ENCODE measurements around the gene BCKDHB. TPM values are rescaled to one million over a fixed set of nuclear protein-coding genes. Genes with fewer than 3 reads are reported as not detected.

The BCKDHB gene
- total and polyA plus RNA-seq, 2 donors (not counting 3 experiments of a cell fraction or from before 2014, with no cell fraction given): 5.6 to 12.2 TPM

DNA sequence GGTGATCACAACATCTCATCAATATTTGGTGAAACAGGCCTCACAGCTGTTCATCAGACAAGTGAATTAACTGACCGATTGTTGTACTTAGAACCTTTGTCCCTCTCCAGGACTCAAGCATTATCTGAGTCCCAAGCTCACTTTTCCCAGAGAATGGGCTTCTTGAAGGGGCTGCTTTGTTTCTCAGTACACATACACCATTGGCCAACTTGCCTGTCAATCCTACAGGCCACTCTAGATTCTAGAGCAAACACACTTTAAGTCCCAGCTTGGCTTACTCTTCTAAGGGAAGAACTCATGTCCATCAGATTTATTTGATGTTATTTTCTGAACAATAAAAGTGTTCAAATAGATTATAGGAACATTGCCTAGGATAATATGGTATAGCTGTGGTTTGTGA is 249.5 kb downstream of the BCKDHB start:
- Histone ChIP-seq H3K4me1 (ENCODE audit: control insufficient read depth, extremely low read depth, insufficient read depth, low read length) (no peaks in the 10 kb centered on the region), H3K27ac (ENCODE audit: insufficient read depth, low read depth, low read length) (no peak overlapping the region), H3K27me3 (ENCODE audit: control insufficient read depth in 2 of 2, insufficient read depth in 2 of 2, low read length in 2 of 2) (no peaks in the 10 kb centered on the region), H3K9me1 (replicated peaks; ENCODE audit: control insufficient read depth, extremely low read depth, insufficient read depth, low read length) (no peaks in the 10 kb centered on the region), H3K9ac (replicated peaks; ENCODE audit: extremely low read depth, insufficient read depth, low read length) (no peak overlapping the region), H3K4me3 (replicated peaks in 1 of 3; ENCODE audit: insufficient read depth in 1 of 3, low read depth in 1 of 3, low read length in 3 of 3) (no peak overlapping the region), H2AFZ (ENCODE audit: low read depth, low read length) (no peak overlapping the region), H3K4me2 (ENCODE audit: insufficient read depth, low read length) (no peak overlapping the region), H4K20me1 (replicated peaks; ENCODE audit: control insufficient read depth, extremely low read depth, insufficient read depth, low read length) (no peaks in the 10 kb centered on the region), H3K79me2 (ENCODE audit: control insufficient read depth, insufficient read depth, low read length) (no peaks in the 10 kb centered on the region), H3K9me3 (replicated peaks; ENCODE audit: control insufficient read depth, insufficient read depth, low read length) (no peaks in the 10 kb centered on the region), H3K36me3 (ENCODE audit: control insufficient read depth in 2 of 2, extremely low read depth in 1 of 2, insufficient read depth in 2 of 2, low read length in 2 of 2) (no peaks in the 10 kb centered on the region)
- FAIRE-seq: no peak
- intact Hi-C loops (cut with micrococcal nuclease): no loop called here
- ChIA-PET CTCF (no interaction called here), POLR2A (no interaction called here)
- no TSS peak for BruUV-seq (replicated peaks)
- TF ChIP-seq JUN (IDR thresholded peaks at IDR 0.05; ENCODE audit: borderline replicate concordance, insufficient read depth, insufficient read length, low read depth): no peak
- TF ChIP-seq MYC (IDR thresholded peaks at IDR 0.05; ENCODE audit: low read depth, low read length): no peak
- dilution Hi-C loops (cut with MboI; ENCODE audit: extremely low pct_ligation_motif_present, low sequenced_read_pairs): no loop called here
- DNase-seq (ENCODE audit: low read depth, low spot score): no peak

DNA sequence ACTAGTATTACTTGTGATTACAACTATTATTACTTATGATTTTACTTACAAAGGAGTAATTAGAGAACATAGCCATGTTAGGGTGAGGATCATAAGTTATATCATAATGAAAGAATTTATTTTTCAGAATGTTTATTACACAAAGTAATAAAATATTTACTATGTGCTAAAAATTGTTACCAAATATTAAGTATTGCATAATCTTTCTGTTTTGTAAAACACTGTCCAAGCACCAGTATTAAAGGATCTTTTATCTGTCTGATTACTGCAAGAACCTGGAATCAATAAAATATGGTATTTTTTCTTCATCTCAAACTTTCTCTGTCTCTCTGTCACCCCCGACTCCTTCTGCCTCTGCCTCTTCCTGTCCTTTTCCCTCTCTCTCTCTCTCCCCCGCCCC is 250.1 kb downstream of the BCKDHB start:
- dilution Hi-C loops (cut with MboI; ENCODE audit: extremely low pct_ligation_motif_present, low sequenced_read_pairs): no loop called here
- CTCF ChIA-PET: interaction anchor here (1.1 kb wide), 1 partner anchor 98 kb away, joined by 3 read pairs; no protein-coding TSS in a partner anchor
- TF ChIP-seq GATA2 (IDR thresholded peaks at IDR 0.05; ENCODE audit: insufficient read depth, insufficient read length, low read depth, low read length): no peak
- no peak for TF ChIP-seq FOS (IDR thresholded peaks at IDR 0.05; ENCODE audit: borderline replicate concordance, insufficient read depth, low read length)
- no peak for TF ChIP-seq EZH2 (IDR thresholded peaks at IDR 0.05; ENCODE audit: borderline replicate concordance, low read depth, low read length, severe bottlenecking)
- no peak for TF ChIP-seq MYC (IDR thresholded peaks at IDR 0.05; ENCODE audit: low read depth, low read length)
- TF ChIP-seq POLR2AphosphoS5 (IDR thresholded peaks at IDR 0.05; ENCODE audit: insufficient read depth, low read depth, low read length): no peak
- no peak for TF ChIP-seq POLR2A (IDR thresholded peaks at IDR 0.05; ENCODE audit: low read depth, low read length)
- TF ChIP-seq, protein P1, sequence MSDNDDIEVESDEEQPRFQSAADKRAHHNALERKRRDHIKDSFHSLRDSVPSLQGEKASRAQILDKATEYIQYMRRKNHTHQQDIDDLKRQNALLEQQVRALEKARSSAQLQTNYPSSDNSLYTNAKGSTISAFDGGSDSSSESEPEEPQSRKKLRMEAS (IDR thresholded peaks at IDR 0.05; ENCODE audit: insufficient read depth, insufficient read length): no peak
- no peak for TF ChIP-seq JUN (IDR thresholded peaks at IDR 0.05; ENCODE audit: borderline replicate concordance, insufficient read depth, insufficient read length, low read depth)
- TF ChIP-seq, protein P2, sequence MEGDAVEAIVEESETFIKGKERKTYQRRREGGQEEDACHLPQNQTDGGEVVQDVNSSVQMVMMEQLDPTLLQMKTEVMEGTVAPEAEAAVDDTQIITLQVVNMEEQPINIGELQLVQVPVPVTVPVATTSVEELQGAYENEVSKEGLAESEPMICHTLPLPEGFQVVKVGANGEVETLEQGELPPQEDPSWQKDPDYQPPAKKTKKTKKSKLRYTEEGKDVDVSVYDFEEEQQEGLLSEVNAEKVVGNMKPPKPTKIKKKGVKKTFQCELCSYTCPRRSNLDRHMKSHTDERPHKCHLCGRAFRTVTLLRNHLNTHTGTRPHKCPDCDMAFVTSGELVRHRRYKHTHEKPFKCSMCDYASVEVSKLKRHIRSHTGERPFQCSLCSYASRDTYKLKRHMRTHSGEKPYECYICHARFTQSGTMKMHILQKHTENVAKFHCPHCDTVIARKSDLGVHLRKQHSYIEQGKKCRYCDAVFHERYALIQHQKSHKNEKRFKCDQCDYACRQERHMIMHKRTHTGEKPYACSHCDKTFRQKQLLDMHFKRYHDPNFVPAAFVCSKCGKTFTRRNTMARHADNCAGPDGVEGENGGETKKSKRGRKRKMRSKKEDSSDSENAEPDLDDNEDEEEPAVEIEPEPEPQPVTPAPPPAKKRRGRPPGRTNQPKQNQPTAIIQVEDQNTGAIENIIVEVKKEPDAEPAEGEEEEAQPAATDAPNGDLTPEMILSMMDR (IDR thresholded peaks at IDR 0.05; ENCODE audit: extremely low read depth in 1 of 2, insufficient read depth in 1 of 2, low read depth in 1 of 2, low read length in 2 of 2): no peak

More for the DNA sequence above, 250.1 kb downstream of the BCKDHB start:
- no peak overlapping the region for H3K9ac ChIP-seq (replicated peaks; ENCODE audit: extremely low read depth, insufficient read depth, low read length)
- H3K9me1 ChIP-seq (replicated peaks; ENCODE audit: control insufficient read depth, extremely low read depth, insufficient read depth, low read length): no peaks in the 10 kb centered on the region
- intact Hi-C loops (cut with micrococcal nuclease): no loop called here
- no peak overlapping the region for H3K4me2 ChIP-seq (ENCODE audit: insufficient read depth, low read length)
- POLR2A ChIA-PET: no interaction called here
- no peaks in the 10 kb centered on the region for H3K4me1 ChIP-seq (ENCODE audit: control insufficient read depth, extremely low read depth, insufficient read depth, low read length)
- no peak overlapping the region for H3K27ac ChIP-seq (ENCODE audit: insufficient read depth, low read depth, low read length)
- no peak overlapping the region for H3K4me3 ChIP-seq (replicated peaks in 1 of 3; ENCODE audit: insufficient read depth in 1 of 3, low read depth in 1 of 3, low read length in 3 of 3)
- H3K27me3 ChIP-seq (ENCODE audit: control insufficient read depth in 2 of 2, insufficient read depth in 2 of 2, low read length in 2 of 2): no peaks in the 10 kb centered on the region
- H3K79me2 ChIP-seq (ENCODE audit: control insufficient read depth, insufficient read depth, low read length): no peaks in the 10 kb centered on the region
- no peaks in the 10 kb centered on the region for H3K9me3 ChIP-seq (replicated peaks; ENCODE audit: control insufficient read depth, insufficient read depth, low read length)
- H2AFZ ChIP-seq (ENCODE audit: low read depth, low read length): no peak overlapping the region
- no peaks in the 10 kb centered on the region for H3K36me3 ChIP-seq (ENCODE audit: control insufficient read depth in 2 of 2, extremely low read depth in 1 of 2, insufficient read depth in 2 of 2, low read length in 2 of 2)
- BruUV-seq (replicated peaks): no TSS peak
- H4K20me1 ChIP-seq (replicated peaks; ENCODE audit: control insufficient read depth, extremely low read depth, insufficient read depth, low read length): no peaks in the 10 kb centered on the region
- FAIRE-seq: no peak
- DNase-seq (ENCODE audit: low read depth, low spot score): no peak

Data from endothelial cell of umbilical vein (primary cell).